Calu3 (cell line): ENCODE results near the gene PRUNE2. TPM values are rescaled to one million over a fixed set of nuclear protein-coding genes. Genes with fewer than 3 reads are reported as not detected.

Source experiments
- BruUV-seq: library from RNA; stranded (reverse); fragments of 400-500 nt; replicated peaks from 2 replicates; lab custom pipeline; 2021; lab: Mats Ljungman, UMichigan
- CTCF ChIA-PET: fragments of 300-600 bp; sonication (Branson Sonifier 250); formaldehyde crosslinking; loops from one replicate; lab custom pipeline; 2022; ENCODE audit warnings: antibody characterized with exemption; lab: Charles Lee
- DNase-seq: peaks from one replicate; pipeline ENCODE4 v3.0.0; 2022
- H3K27ac Mint-ChIP-seq: one replicate; pipeline ENCODE4 v1.8.0; 2022; ENCODE audit warnings: mixed read lengths; ENCODE audit not compliant: unreplicated experiment
- H3K27me3 Mint-ChIP-seq: one replicate; pipeline ENCODE4 v1.8.0; 2022; ENCODE audit warnings: mixed read lengths; ENCODE audit not compliant: unreplicated experiment
- H3K36me3 Mint-ChIP-seq: one replicate; pipeline ENCODE4 v1.8.0; 2022; ENCODE audit warnings: mild to moderate bottlenecking, moderate library complexity, mixed read lengths; ENCODE audit not compliant: insufficient read depth, unreplicated experiment
- H3K4me1 Mint-ChIP-seq: one replicate; pipeline ENCODE4 v1.8.0; 2022; ENCODE audit warnings: mild to moderate bottlenecking, low read depth, mixed read lengths; ENCODE audit not compliant: unreplicated experiment
- H3K4me3 Mint-ChIP-seq: one replicate; pipeline ENCODE4 v1.8.0; 2022; ENCODE audit warnings: mild to moderate bottlenecking, low read depth, moderate library complexity, mixed read lengths; ENCODE audit not compliant: unreplicated experiment
- H3K9me3 Mint-ChIP-seq: one replicate; pipeline ENCODE4 v1.8.0; 2022; ENCODE audit warnings: low read depth, mixed read lengths; ENCODE audit not compliant: unreplicated experiment
- intact Hi-C: fragments of 100-400 bp; cut with micrococcal nuclease; formaldehyde crosslinking; loops from one replicate; pipeline ENCODE4 v1.10.0; 2022; ENCODE audit not compliant: unreplicated experiment
- total RNA-seq: library from RNA; stranded (reverse); gene quantifications from 2 replicates; pipeline ENCODE4 v1.2.3, GENCODE V29; 2022
- TF ChIP-seq, protein P1 (sequence below): fragments of 200-600 bp; IDR thresholded peaks from one replicate; pipeline ENCODE4 v1.8.0; 2022; ENCODE audit warnings: antibody characterized with exemption; ENCODE audit not compliant: unreplicated experiment

Gene PRUNE2
- total RNA-seq, 1 experiment from 2014 or later, result 0.07 TPM

DNA sequence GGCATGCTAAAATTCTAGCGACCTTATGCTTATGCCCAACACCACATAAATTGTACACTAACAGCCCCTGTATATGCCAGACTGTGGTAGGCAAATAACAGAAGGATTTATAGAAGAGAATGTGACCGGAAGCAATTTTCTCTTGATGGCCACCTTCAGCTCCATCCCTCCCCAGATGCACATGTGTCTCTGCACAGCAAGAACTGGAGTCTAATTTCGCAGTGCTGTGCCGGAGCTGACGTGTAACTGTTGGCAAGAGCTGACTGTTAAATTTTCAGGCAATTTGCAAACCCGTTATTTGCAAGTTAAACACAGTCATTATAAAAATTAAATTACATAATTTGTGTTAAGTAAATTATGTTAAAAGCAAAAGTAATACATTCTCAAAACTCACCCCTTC is 93.3 kb downstream of the PRUNE2 start:
- no peak for DNase-seq
- no TSS peak for BruUV-seq
- intact Hi-C loops, result loop anchor here (10.0 kb wide), 1 partner anchor 92 kb away; the partner anchor contains the start of gene PRUNE2
- Mint-ChIP-seq H3K36me3 (no peaks in the 10 kb centered on the region), H3K27me3 (peaks cover 38% of the 10 kb centered on the region), H3K9me3 (no peaks in the 10 kb centered on the region), H3K4me1 (no peaks in the 10 kb centered on the region), H3K27ac (no peak overlapping the region), H3K4me3 (no peak overlapping the region)
- TF ChIP-seq, protein P1, sequence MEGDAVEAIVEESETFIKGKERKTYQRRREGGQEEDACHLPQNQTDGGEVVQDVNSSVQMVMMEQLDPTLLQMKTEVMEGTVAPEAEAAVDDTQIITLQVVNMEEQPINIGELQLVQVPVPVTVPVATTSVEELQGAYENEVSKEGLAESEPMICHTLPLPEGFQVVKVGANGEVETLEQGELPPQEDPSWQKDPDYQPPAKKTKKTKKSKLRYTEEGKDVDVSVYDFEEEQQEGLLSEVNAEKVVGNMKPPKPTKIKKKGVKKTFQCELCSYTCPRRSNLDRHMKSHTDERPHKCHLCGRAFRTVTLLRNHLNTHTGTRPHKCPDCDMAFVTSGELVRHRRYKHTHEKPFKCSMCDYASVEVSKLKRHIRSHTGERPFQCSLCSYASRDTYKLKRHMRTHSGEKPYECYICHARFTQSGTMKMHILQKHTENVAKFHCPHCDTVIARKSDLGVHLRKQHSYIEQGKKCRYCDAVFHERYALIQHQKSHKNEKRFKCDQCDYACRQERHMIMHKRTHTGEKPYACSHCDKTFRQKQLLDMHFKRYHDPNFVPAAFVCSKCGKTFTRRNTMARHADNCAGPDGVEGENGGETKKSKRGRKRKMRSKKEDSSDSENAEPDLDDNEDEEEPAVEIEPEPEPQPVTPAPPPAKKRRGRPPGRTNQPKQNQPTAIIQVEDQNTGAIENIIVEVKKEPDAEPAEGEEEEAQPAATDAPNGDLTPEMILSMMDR, result no peak
- CTCF ChIA-PET, result interaction anchor here (0.7 kb wide), 1 partner anchor 446 kb away, joined by 3 read pairs; no protein-coding TSS in a partner anchor

DNA sequence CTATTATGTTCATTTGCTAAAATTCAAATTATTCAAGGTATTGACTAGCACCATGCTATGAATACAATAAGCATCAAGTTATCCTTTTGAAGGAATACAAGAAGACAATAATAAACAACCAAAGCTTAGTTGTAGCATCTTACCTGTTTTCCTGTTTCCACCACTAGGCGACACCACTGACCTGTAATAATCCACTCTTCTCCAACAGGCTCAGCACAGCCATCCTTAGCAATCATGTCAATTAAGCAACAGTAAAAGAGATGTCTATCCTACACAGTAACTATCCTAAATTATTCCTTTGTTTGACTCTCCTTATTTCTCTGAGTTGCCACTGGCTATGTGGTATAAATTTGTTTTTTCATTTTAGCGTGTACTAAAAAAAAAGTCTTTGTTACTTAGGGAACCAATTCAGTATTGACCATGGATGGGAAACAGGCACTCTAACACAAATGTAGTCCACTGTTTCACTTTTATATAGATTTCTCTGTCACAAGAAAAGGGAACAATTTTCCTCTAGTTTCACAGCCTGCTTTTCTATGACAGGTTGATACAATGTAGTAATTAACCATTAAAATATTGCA is 95.4 kb downstream of the PRUNE2 start:
- intact Hi-C loops, result loop anchor here (1.0 to 10.0 kb wide), 3 partner anchors 94 to 340 kb away; partner anchors contain the start of gene PRUNE2
- TF ChIP-seq, protein P1, result peak; percentile 34

DNA sequence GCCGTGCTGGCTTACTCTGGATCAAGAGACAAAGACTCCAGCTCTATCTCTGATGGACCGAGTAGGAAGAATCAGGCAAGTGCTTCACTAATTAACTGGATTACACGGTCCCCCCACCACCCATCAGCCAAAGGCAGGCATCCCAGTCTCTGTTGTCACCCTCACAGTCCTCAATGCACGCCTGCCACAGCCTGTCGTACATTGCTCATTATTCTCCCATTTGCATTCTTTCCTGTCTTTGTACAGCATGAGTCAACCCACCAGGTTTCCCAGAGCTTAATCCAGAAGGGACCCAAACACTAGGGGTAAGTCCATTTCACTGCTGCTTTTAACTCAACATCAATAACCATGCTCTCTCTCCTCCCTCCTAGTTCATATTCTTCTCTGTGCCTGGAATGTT is 97.3 kb downstream of the PRUNE2 start:
- Mint-ChIP-seq H3K27me3 (peaks cover 55% of the 10 kb centered on the region), H3K36me3 (no peaks in the 10 kb centered on the region), H3K9me3 (no peaks in the 10 kb centered on the region), H3K4me1 (no peaks in the 10 kb centered on the region), H3K27ac (no peak overlapping the region), H3K4me3 (no peak overlapping the region)
- DNase-seq, result no peak
- no TSS peak for BruUV-seq
- CTCF ChIA-PET, result no interaction called here
- TF ChIP-seq, protein P1, result no peak
- intact Hi-C loops, result no loop called here

More for the DNA sequence above, 95.4 kb downstream of the PRUNE2 start:
- CTCF ChIA-PET, result interaction anchor here (1.0 to 1.8 kb wide), 2 partner anchors 177 to 340 kb away, joined by 3 to 18 read pairs; no protein-coding TSS in a partner anchor
- Mint-ChIP-seq H3K9me3 (no peaks in the 10 kb centered on the region), H3K4me1 (no peaks in the 10 kb centered on the region), H3K4me3 (no peak overlapping the region), H3K36me3 (no peaks in the 10 kb centered on the region), H3K27ac (no peak overlapping the region), H3K27me3 (peaks cover 38% of the 10 kb centered on the region)
- peak; percentile 45 for DNase-seq
- BruUV-seq, result no TSS peak

DNA sequence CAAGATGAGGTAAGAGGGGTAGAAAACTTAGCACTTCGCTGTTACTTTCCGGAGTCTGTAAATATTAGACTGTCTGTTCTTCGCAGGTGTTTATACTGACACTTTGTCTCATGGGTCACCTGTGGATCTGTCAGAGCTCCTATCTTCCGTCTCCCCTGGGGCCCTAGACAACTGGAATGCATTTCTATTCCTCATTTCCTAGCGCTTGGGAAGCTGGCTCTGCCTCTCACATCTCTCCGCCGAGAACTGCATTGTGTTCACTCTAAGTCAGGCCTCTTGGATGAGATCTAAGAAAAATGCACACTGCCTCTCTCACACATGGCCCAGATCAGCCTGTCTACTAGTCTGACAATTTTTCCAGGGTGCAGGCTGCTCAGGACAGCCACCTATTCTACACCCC is 102.2 kb downstream of the PRUNE2 start:
- intact Hi-C loops, result no loop called here
- H3K4me1 Mint-ChIP-seq, result no peaks in the 10 kb centered on the region
- no peak overlapping the region for H3K4me3 Mint-ChIP-seq
- no peaks in the 10 kb centered on the region for H3K9me3 Mint-ChIP-seq
- H3K36me3 Mint-ChIP-seq, result no peaks in the 10 kb centered on the region
- no peak overlapping the region for H3K27ac Mint-ChIP-seq
- H3K27me3 Mint-ChIP-seq, result peaks cover 37% of the 10 kb centered on the region
- TF ChIP-seq, protein P1, result no peak
- BruUV-seq, result no TSS peak
- CTCF ChIA-PET, result no interaction called here
- no peak for DNase-seq
